Trophoblast cell (in vitro differentiated cells and primary cell): ENCODE data around the gene CACNB2.

Experiments used
- DNase-seq, 2 donors: peaks; one replicate each; pipeline ENCODE4 v3.0.0-alpha.2; 2016
- H2AFZ ChIP-seq: 2 replicates; pipeline ENCODE4 v1.6.1; 2013; ENCODE audit warnings: low read length, moderate library complexity, mild to moderate bottlenecking; ENCODE audit not compliant: insufficient read depth, poor library complexity
- H2AK5ac ChIP-seq: 2 replicates; pipeline ENCODE4 v1.6.1; 2013; ENCODE audit warnings: mild to moderate bottlenecking, low read length
- H2BK120ac ChIP-seq: 2 replicates; pipeline ENCODE4 v1.6.1; 2013; ENCODE audit warnings: low read length, mild to moderate bottlenecking, moderate library complexity; ENCODE audit not compliant: insufficient read depth, poor library complexity
- H2BK12ac ChIP-seq: 2 replicates; pipeline ENCODE4 v1.6.1; 2013; ENCODE audit warnings: mild to moderate bottlenecking, low read length, moderate library complexity
- H2BK5ac ChIP-seq: 2 replicates; pipeline ENCODE4 v1.6.1; 2013; ENCODE audit warnings: low read length, low read depth, moderate library complexity, mild to moderate bottlenecking; ENCODE audit not compliant: poor library complexity
- H3K14ac ChIP-seq: 2 replicates; pipeline ENCODE4 v1.6.1; 2013; ENCODE audit warnings: mild to moderate bottlenecking, low read length
- H3K18ac ChIP-seq: 2 replicates; pipeline ENCODE4 v1.6.1; 2013; ENCODE audit warnings: mild to moderate bottlenecking, low read length
- H3K23ac ChIP-seq: 2 replicates; pipeline ENCODE4 v1.6.1; 2013; ENCODE audit warnings: low read length
- H3K27ac ChIP-seq: 2 replicates; pipeline ENCODE4 v1.5.1; 2013; ENCODE audit warnings: low read depth, mild to moderate bottlenecking, inconsistent platforms, low read length, moderate library complexity
- H3K27me3 ChIP-seq: 2 replicates; pipeline ENCODE4 v1.6.1; 2013; ENCODE audit warnings: inconsistent platforms, mild to moderate bottlenecking, low read length, moderate library complexity; ENCODE audit not compliant: insufficient read depth
- H3K36me3 ChIP-seq, 2 experiments: 1 replicate in 1 of 2; 2 replicates in 1 of 2; pipeline ENCODE4 v1.6.1; 2013; ENCODE audit warnings: low read length in 2 of 2, mild to moderate bottlenecking in 2 of 2, moderate library complexity in 1 of 2; ENCODE audit not compliant: insufficient read depth in 2 of 2, control insufficient read depth in 1 of 2
- H3K4ac ChIP-seq: 2 replicates; pipeline ENCODE4 v1.6.1; 2013; ENCODE audit warnings: low read depth, mild to moderate bottlenecking, low read length, moderate library complexity
- H3K4me1 ChIP-seq, 2 experiments: 1 replicate in 1 of 2; 2 replicates in 1 of 2; pipeline ENCODE4 v1.6.1; 2013; ENCODE audit warnings: low read length in 2 of 2, mild to moderate bottlenecking in 2 of 2, moderate library complexity in 1 of 2; ENCODE audit not compliant: insufficient read depth in 2 of 2, control insufficient read depth in 1 of 2
- H3K4me2 ChIP-seq: 2 replicates; pipeline ENCODE4 v1.6.1; 2013; ENCODE audit warnings: inconsistent platforms, mild to moderate bottlenecking, low read length, moderate library complexity
- H3K4me3 ChIP-seq: 2 replicates; pipeline ENCODE4 v1.5.1; 2013; ENCODE audit warnings: mild to moderate bottlenecking, low read depth, low read length, inconsistent platforms
- H3K79me1 ChIP-seq: one replicate; pipeline ENCODE4 v1.6.1; 2013; ENCODE audit warnings: low read length
- H3K79me2 ChIP-seq: 2 replicates; pipeline ENCODE4 v1.6.1; 2013; ENCODE audit warnings: low read length, mild to moderate bottlenecking; ENCODE audit not compliant: control insufficient read depth, insufficient read depth, poor library complexity
- H3K9ac ChIP-seq: 2 replicates; pipeline ENCODE4 v1.6.1; 2013; ENCODE audit warnings: mild to moderate bottlenecking, low read length
- H3K9me3 ChIP-seq: 2 replicates; pipeline ENCODE4 v1.6.1; 2013; ENCODE audit warnings: low read depth, mild to moderate bottlenecking, control low read depth, inconsistent platforms, low read length; ENCODE audit not compliant: insufficient read depth
- H4K12ac ChIP-seq: 2 replicates; pipeline ENCODE4 v1.6.1; 2013; ENCODE audit warnings: low read depth, mild to moderate bottlenecking, low read length, moderate library complexity
- H4K8ac ChIP-seq: 2 replicates; pipeline ENCODE4 v1.6.1; 2013; ENCODE audit warnings: low read depth, mild to moderate bottlenecking, low read length, moderate library complexity
- H4K91ac ChIP-seq: one replicate; pipeline ENCODE4 v1.6.1; 2013; ENCODE audit warnings: low read depth, mild to moderate bottlenecking, low read length, moderate library complexity
- WGBS: extraction: QIAGEN DNeasy Blood & Tissue Kit; methylation state at CpG from one replicate; pipeline ENCODE4 v1.1.7; 2013; ENCODE audit warnings: missing lambda C conversion rate; ENCODE audit not compliant: insufficient read length, insufficient coverage; ENCODE audit errors: extremely low coverage; 5-methylcytosine and 5-hydroxymethylcytosine counted together

Gene CACNB2

DNA sequence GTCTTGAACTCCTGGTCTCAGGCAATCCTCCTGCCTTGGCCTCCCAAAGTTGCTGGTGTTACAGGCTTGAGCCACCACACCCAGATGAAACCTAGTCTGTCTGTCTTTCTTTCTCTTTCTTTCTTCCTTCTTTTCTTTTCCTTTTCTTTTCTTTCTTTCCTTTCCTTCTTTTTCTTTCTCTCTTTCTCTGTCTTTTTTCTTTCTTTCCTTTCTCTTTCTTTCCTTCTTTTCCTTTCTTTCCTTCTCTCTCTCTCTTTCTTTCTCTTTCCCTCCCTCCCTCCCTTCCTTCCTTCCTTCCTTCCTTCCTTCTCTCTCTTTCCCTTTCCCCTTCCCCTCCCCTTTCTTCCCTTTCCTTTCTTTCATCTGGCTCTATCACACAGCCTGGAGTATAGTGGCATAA is 185.2 kb downstream of the CACNB2 start:
- Histone ChIP-seq H2AFZ (no peak overlapping the region), H4K8ac (no peak overlapping the region), H4K12ac (no peak overlapping the region), H2BK12ac (no peak overlapping the region), H2AK5ac (no peak overlapping the region), H3K4ac (no peak overlapping the region), H3K79me1 (no peaks in the 10 kb centered on the region), H3K79me2 (no peaks in the 10 kb centered on the region), H2BK5ac (no peak overlapping the region), H3K9me3 (no peaks in the 10 kb centered on the region), H3K27ac (no peak overlapping the region), H3K27me3 (no peaks in the 10 kb centered on the region), H2BK120ac (no peak overlapping the region), H3K23ac (no peak overlapping the region), H3K9ac (no peak overlapping the region), H3K36me3 (no peaks in the 10 kb centered on the region), H3K4me1 (no peaks in the 10 kb centered on the region), H4K91ac (no peak overlapping the region), H3K18ac (no peak overlapping the region), H3K14ac (no peak overlapping the region), H3K4me2 (no peak overlapping the region), H3K4me3 (no peak overlapping the region)
- DNase-seq: no peak

- Histone ChIP-seq H3K9ac (no peak overlapping the region), H3K18ac (no peak overlapping the region), H2AFZ (no peak overlapping the region), H3K27ac (no peak overlapping the region), H4K8ac (no peak overlapping the region), H3K79me1 (no peaks in the 10 kb centered on the region), H3K9me3 (no peaks in the 10 kb centered on the region), H3K14ac (no peak overlapping the region), H2BK5ac (no peak overlapping the region), H3K4me2 (no peak overlapping the region), H2BK12ac (no peak overlapping the region), H2BK120ac (no peak overlapping the region), H4K91ac (no peak overlapping the region), H3K27me3 (no peaks in the 10 kb centered on the region), H4K12ac (no peak overlapping the region), H3K4ac (no peak overlapping the region), H3K4me3 (no peak overlapping the region), H2AK5ac (no peak overlapping the region), H3K23ac (no peak overlapping the region), H3K36me3 (no peaks in the 10 kb centered on the region), H3K4me1 (no peaks in the 10 kb centered on the region), H3K79me2 (no peaks in the 10 kb centered on the region)
- DNase-seq: no peak
- WGBS: no CpG with 5 or more reads among the region's 5 CpGs
Measured at GRCh38 chr10:18325889-18326531, 185.8 kb downstream of the CACNB2 start.

DNA sequence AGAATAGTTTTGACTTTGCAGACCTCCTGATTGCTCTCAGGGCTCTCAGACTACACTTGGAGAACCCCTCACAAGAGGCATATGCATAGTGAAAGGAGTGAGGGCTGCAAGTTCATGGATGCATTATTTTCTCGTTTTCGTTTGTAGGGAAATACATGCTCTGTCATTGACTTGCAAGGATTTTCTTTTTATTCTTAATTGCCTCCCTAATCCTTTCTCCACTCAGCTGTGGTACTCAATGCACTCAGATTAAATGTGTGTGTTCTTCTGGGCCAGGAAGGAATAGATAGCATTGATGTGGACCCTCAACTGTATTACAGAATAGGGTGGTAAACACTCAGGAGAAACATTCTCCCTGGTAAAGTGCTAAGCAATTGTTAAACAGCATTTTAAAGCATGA is 188.7 kb downstream of the CACNB2 start:
- Histone ChIP-seq H3K4me3 (no peak overlapping the region), H2AFZ (no peak overlapping the region), H3K9me3 (no peaks in the 10 kb centered on the region), H4K91ac (no peak overlapping the region), H2BK120ac (no peak overlapping the region), H3K9ac (no peak overlapping the region), H4K12ac (no peak overlapping the region), H3K79me1 (no peaks in the 10 kb centered on the region), H2AK5ac (no peak overlapping the region), H2BK12ac (no peak overlapping the region), H4K8ac (no peak overlapping the region), H3K4me1 (no peaks in the 10 kb centered on the region), H3K23ac (no peak overlapping the region), H2BK5ac (no peak overlapping the region), H3K4ac (no peak overlapping the region), H3K27ac (no peak overlapping the region), H3K18ac (no peak overlapping the region), H3K36me3 (no peaks in the 10 kb centered on the region), H3K14ac (no peak overlapping the region), H3K27me3 (no peaks in the 10 kb centered on the region), H3K79me2 (no peaks in the 10 kb centered on the region), H3K4me2 (no peak overlapping the region)
- DNase-seq: no peak
- no CpG with 5 or more reads among the region's 2 CpGs for WGBS

GRCh38 chr10:18332048-18332447 is 191.8 kb downstream of the CACNB2 start:
- Histone ChIP-seq H3K4ac (no peak overlapping the region), H3K79me1 (no peaks in the 10 kb centered on the region), H3K27me3 (no peaks in the 10 kb centered on the region), H3K18ac (no peak overlapping the region), H3K4me1 (no peaks in the 10 kb centered on the region), H3K36me3 (no peaks in the 10 kb centered on the region), H2BK12ac (no peak overlapping the region), H3K23ac (no peak overlapping the region), H3K9me3 (no peaks in the 10 kb centered on the region), H3K14ac (no peak overlapping the region), H3K4me2 (no peak overlapping the region), H2BK5ac (no peak overlapping the region), H4K8ac (no peak overlapping the region), H4K12ac (no peak overlapping the region), H3K4me3 (no peak overlapping the region), H3K79me2 (no peaks in the 10 kb centered on the region), H3K27ac (no peak overlapping the region), H2AK5ac (no peak overlapping the region), H2AFZ (no peak overlapping the region), H2BK120ac (no peak overlapping the region), H3K9ac (no peak overlapping the region), H4K91ac (no peak overlapping the region)
- no peak for DNase-seq
- no CpG with 5 or more reads among the region's 4 CpGs for WGBS
